GM18505 (cell line): ENCODE data around the gene LRCH1.

Source experiments
- ATAC-seq: cut with Tn5 transposase; IDR thresholded peaks from one replicate; pipeline ENCODE4 v1.9.1; 2021; ENCODE audit not compliant: unreplicated experiment
- POLR2A ChIP-seq: IDR thresholded peaks from 4 replicates; pipeline ENCODE4 v1.6.1; 2011; ENCODE audit warnings: borderline replicate concordance; ENCODE audit not compliant: insufficient read depth, insufficient read length; ENCODE audit errors: extremely low read depth

LRCH1 gene

GRCh38 chr13:46641274-46642081 is 88.5 kb downstream of the LRCH1 start:
- no peak for ATAC-seq
- TF ChIP-seq POLR2A, result no peak

DNA sequence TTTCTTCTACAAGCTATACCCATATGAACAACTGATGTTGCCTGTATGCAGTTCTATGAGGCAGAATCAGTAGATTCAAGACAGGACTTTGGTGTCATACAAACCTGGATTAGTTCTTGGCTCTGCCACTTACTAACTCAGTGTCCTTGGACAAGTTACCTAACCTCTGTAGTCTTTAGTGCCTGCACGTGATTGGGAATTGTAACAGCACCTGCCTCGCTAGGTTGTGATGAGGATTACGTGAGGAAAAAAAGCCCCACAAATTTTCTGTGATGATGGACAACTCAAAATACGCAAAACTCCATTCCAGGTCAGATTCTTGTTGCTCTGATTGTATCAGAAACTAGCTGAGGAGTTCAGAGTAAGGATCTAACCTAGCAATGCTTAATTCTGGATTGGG is 89.3 kb downstream of the LRCH1 start:
- TF ChIP-seq POLR2A, result no peak
- ATAC-seq, result no peak

GRCh38 chr13:46643165-46643777 is 90.3 kb downstream of the LRCH1 start:
- no peak for ATAC-seq
- TF ChIP-seq POLR2A, result no peak

DNA sequence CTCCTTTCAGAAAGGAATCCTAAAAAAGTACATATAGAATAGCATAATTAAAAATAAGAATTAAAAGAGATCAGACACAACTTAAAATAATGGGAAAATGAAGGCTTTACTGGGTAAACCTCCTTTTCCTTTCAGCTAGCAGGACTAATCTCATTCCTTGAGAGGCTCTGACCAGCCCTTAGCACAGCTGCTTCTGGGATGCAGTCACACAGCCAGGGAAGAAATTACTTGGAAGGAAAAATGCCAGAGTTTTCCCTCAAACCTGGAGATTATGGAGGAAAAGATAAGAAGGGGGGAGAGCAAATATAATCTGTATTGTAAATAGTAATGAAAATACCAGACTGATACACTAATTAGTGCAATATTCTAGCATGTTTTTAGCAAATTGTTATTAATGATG is 91.8 kb downstream of the LRCH1 start:
- ATAC-seq, result no peak
- no peak for TF ChIP-seq POLR2A

DNA sequence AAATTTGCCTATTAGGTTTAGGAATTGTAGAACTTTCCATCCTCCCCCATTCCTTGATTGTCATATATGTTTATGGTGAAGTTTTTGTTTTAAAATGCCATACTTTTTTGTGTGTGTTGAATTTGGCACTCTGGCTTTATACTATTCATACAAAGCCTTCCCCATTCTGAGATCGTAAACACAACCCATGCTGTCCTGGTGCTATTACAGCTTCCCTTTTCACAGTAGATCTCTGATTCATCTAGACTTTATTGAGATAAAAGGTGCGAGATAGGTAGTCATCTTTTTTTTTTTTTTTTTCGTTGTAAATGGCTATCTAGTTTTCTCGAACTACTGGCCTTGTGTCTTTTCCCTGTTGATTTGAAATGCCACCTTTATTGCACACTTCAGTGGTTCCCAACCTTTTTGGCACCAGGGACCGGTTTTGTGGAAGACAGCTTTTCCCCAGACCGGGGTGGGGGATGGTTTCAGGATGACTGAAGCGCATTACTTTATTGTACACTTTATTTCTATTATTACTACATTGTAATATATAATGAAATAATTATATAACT is 94.6 kb downstream of the LRCH1 start:
- TF ChIP-seq POLR2A, result no peak
- ATAC-seq, result no peak

DNA sequence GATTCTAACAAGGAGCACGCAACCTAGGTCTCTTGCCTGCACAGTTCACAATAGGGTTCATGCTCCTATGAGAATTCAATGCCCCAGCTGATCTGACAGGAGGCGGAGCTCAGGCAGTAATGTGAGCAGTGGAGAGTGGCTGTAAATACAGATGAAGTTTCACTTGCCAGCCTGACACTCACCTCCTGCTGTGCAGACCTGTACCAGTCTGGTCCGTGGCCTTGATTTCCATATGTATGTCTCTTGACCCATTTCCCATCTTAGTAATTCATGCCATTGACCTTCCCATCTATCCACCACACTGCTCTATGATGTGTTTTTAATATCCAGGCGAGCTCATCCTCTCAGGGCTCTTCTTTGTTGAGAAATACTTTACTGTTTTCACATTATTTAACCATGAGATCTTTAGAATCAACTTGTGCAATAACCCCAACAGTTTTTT is 95.2 kb downstream of the LRCH1 start:
- no peak for TF ChIP-seq POLR2A
- ATAC-seq, result peak; percentile 75

DNA sequence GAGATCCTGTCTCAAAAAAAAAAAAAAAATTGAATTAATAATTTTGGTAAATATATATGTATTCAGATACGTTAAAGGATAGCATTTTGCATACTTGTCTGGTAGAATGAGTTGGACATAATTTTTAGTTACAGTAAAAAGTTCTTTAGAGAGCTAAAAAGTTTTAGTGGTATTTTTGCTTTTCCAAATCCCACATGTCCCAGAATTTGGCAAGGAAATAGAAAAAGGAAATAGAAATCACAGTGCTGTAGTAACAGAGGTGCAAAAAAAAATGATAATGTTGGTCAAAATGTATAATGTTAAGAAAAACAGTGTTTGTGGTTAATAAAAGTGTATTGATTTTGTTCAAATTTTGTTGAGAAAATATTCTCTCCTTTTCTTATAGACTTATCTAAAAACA is 96.8 kb downstream of the LRCH1 start:
- ATAC-seq, result no peak
- no peak for TF ChIP-seq POLR2A

GRCh38 chr13:46654951-46655350 is 102.0 kb downstream of the LRCH1 start:
- ATAC-seq, result no peak
- no peak for TF ChIP-seq POLR2A

DNA sequence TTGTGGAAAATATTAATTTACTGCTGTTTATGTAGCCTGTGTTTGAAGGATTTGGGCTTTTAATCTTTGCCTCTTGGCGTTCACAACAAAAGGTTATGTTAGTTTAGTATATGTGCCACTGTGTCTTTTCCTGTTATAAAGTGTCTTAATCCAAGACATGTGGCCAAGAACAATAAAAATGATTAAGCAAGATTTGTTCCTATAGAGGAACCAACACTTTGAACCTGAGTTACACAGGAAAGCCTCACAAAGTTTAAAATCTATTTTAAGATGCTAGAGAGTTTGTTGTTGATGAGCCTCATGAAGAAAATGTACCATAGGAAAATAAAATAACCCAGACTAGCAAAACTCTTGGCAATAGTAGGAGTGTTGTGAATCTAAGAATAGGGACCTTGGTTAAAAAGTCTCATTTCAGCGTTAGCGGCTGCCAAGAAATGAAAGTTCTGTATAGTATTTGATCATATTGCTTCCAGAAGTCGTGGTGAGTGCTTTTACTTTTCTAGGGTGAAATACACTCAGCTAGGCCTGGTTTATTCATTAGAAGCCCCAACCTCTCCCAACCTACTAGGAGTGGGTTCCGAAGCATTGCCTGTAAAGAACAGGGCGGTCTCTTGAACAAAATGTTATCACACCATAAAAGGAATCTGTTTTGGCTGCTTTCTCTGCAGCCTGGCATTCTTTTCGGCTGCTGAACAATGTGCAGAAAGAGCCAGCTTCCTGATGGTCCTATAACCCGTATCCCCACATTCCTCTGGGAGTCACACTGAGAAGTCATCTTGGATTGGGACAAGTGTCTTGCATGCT is 102.6 kb downstream of the LRCH1 start:
- TF ChIP-seq POLR2A, result no peak
- no peak for ATAC-seq

GRCh38 chr13:46656786-46657185 is 103.8 kb downstream of the LRCH1 start:
- no peak for TF ChIP-seq POLR2A
- peak; percentile 71 for ATAC-seq

- TF ChIP-seq POLR2A, result no peak
- no peak for ATAC-seq
Measured at GRCh38 chr13:46659413-46660065, 106.6 kb downstream of the LRCH1 start.

- ATAC-seq, result no peak
- TF ChIP-seq POLR2A, result no peak
Measured at GRCh38 chr13:46660416-46660815, 107.4 kb downstream of the LRCH1 start.

- TF ChIP-seq POLR2A, result no peak
- no peak for ATAC-seq
Measured at GRCh38 chr13:46660857-46661256, 107.9 kb downstream of the LRCH1 start.
